Measurements from ENCODE around the gene STIM1.

The STIM1 gene

DNA sequence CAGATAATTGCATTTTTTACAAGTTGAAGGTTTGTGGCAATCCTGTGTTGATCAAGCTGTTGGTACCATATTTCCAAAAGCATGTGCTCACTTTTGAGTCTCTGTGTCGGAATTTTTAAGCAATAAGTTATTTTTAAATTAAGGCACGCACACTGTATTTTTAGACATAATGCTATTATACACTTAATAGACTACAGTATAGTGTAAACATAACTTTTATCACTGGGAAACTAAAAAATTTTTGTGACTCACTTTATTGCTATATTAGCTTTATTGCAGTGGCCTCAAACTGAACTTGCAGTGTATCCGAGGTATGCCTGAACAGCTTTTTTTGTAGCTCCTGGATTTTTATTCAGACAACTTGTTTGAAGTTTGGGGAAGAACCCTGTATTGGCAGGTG is 207.9 kb downstream of the STIM1 start:
- Histone ChIP-seq H3K9ac (ENCODE audit: low read length in 5 of 5) (no peak overlapping the region), H3K4me3 (ENCODE audit: low read depth in 1 of 5, low read length in 5 of 5) (no peak overlapping the region), H3K27me3 (ENCODE audit: control insufficient read depth in 5 of 5, insufficient read depth in 4 of 5, low read length in 5 of 5) (no peaks in the 10 kb centered on the region), H3K36me3 (ENCODE audit: control insufficient read depth in 5 of 5, insufficient read depth in 5 of 5, low read length in 5 of 5) (peaks cover 16 to 26% (median 22%) of the 10 kb centered on the region in 5 donors), H3K27ac (ENCODE audit: low read depth, low read length) (no peak overlapping the region), H3K4me1 (ENCODE audit: control insufficient read depth in 5 of 5, insufficient read depth in 5 of 5, low read length in 5 of 5) (peaks cover 3 to 30% (median 22%) of the 10 kb centered on the region in 5 donors), H3K9me3 (ENCODE audit: control insufficient read depth in 5 of 5, low read length in 5 of 5) (no peaks in the 10 kb centered on the region)

DNA sequence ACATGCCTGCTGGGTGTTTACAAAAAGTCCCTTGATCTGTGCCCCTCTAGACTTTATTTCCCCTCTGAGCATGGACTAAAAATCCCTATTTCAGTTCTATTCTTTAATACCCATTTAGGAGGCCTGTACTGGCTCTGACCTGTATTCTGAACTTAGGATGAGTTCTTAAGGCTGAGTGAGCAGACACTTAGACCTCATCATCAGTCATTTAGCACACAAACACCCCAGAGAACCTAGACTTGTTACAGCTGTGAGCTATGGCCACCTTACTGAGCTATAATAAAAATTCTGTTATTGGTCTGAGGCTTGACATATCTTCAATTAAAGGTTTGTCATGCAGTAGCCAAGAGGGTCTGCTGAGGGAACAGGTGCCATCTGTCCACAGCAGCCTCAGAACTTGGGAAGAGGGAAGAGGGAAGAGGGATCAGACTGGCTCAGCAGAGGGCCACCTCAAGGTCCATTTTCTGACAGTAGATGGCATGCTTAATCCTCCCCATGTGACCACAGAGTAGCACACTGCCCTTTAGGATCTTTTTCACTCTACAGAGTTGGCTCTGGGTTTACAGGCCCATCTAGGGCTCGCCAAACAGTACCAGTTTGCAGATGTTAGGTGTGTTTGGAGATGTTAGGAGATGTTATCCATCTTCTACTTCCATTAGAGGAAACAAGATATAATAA is 209.0 kb downstream of the STIM1 start:
- Histone ChIP-seq H3K27ac (ENCODE audit: low read depth, low read length) (no peak overlapping the region), H3K9me3 (ENCODE audit: control insufficient read depth in 5 of 5, low read length in 5 of 5) (no peaks in the 10 kb centered on the region), H3K36me3 (ENCODE audit: control insufficient read depth in 5 of 5, insufficient read depth in 5 of 5, low read length in 5 of 5) (peaks cover 14 to 22% (median 18%) of the 10 kb centered on the region in 5 donors), H3K27me3 (ENCODE audit: control insufficient read depth in 5 of 5, insufficient read depth in 4 of 5, low read length in 5 of 5) (no peaks in the 10 kb centered on the region), H3K4me3 (ENCODE audit: low read depth in 1 of 5, low read length in 5 of 5) (no peak overlapping the region), H3K4me1 (ENCODE audit: control insufficient read depth in 5 of 5, insufficient read depth in 5 of 5, low read length in 5 of 5) (peaks cover 3 to 29% (median 22%) of the 10 kb centered on the region in 5 donors), H3K9ac (ENCODE audit: low read length in 5 of 5) (no peak overlapping the region)

DNA sequence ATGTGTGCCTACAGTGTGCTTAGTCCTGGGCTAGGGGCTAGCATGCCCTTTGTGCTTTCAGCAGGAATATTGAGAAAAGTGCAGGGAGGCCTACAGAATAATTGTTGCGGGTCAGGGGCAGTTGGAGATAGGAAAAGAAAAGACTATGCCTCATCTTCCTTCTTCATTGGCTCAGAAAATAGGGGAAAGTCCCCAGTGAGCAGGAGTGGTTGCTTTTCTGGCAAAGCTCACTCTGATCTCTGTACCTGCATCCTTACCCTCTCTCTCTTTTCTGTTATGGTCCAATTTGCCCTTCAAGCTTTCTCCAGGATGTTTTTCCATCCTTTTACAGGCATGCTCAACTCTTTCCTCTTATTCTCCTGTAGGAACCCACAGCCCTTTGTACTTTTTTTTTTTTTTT is 209.6 kb downstream of the STIM1 start:
- Histone ChIP-seq H3K36me3 (ENCODE audit: control insufficient read depth in 5 of 5, insufficient read depth in 5 of 5, low read length in 5 of 5) (peaks cover 8 to 17% (median 12%) of the 10 kb centered on the region in 5 donors), H3K4me3 (ENCODE audit: low read depth in 1 of 5, low read length in 5 of 5) (no peak overlapping the region), H3K27ac (ENCODE audit: low read depth, low read length) (no peak overlapping the region), H3K9me3 (ENCODE audit: control insufficient read depth in 5 of 5, low read length in 5 of 5) (no peaks in the 10 kb centered on the region), H3K9ac (ENCODE audit: low read length in 5 of 5) (no peak overlapping the region), H3K27me3 (ENCODE audit: control insufficient read depth in 5 of 5, insufficient read depth in 4 of 5, low read length in 5 of 5) (no peaks in the 10 kb centered on the region), H3K4me1 (ENCODE audit: control insufficient read depth in 5 of 5, insufficient read depth in 5 of 5, low read length in 5 of 5) (peaks cover 3 to 29% (median 22%) of the 10 kb centered on the region in 5 donors)

DNA sequence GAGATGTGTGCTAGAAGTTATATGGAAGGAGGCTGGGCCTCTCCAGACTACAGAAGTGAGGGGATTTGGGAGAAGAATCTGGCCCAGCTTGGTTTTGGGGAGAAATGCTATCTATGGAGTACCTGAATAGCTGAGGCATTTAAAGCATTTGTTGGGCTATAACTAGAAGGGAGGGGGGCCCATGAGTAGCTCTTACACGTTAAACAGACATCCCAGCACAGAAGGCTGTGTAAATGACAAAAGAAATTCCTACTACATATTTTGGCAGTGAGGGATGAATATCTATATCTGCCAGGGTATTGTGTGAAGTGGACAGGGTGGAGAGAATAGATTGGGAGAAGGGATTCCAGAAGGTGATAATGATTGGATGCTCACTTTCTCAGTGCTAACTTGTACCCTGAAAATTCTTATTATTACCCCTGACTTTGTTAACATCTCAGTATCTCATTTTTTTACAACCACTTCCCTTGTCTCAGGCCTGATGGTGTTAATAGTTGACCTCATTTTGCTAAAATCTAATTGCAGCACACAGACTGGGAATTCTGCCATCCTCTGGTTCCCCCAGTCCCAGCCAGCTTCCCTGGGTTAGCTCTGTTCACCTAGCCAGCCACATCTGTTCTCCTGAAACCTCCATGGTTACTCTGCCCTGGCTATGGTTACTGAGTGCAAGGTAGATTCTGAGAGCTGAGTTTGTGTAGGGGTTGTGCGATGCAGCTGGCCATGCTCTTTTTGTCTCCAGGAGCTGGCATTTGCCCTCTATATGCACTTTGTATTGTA is 210.3 kb downstream of the STIM1 start:
- Histone ChIP-seq H3K4me1 (ENCODE audit: control insufficient read depth in 5 of 5, insufficient read depth in 5 of 5, low read length in 5 of 5) (peaks cover 3 to 29% (median 22%) of the 10 kb centered on the region in 5 donors), H3K9ac (ENCODE audit: low read length in 5 of 5) (no peak overlapping the region), H3K27me3 (ENCODE audit: control insufficient read depth in 5 of 5, insufficient read depth in 4 of 5, low read length in 5 of 5) (no peaks in the 10 kb centered on the region), H3K9me3 (ENCODE audit: control insufficient read depth in 5 of 5, low read length in 5 of 5) (no peaks in the 10 kb centered on the region), H3K36me3 (ENCODE audit: control insufficient read depth in 5 of 5, insufficient read depth in 5 of 5, low read length in 5 of 5) (peaks cover 3 to 13% (median 9%) of the 10 kb centered on the region in 5 donors), H3K4me3 (ENCODE audit: low read depth in 1 of 5, low read length in 5 of 5) (no peak overlapping the region), H3K27ac (ENCODE audit: low read depth, low read length) (no peak overlapping the region)

DNA sequence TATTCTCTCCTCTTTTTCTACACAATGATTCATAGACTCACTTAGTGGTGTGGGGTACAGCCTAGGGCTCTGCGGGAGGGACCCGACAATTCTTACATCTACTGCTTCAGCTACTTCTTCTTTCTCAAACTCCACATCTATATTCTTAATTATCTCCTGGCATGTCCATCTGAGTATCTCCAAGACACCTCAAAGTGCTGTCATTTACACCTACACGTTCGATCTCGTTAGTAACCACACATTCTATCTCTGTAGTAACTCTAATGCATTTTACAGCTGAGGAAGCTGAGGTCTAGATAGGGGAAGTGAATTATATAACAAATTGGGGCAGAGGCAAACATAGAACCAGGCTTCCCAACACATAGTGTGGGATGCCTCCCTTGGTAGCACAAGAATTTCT is 211.4 kb downstream of the STIM1 start:
- no peak overlapping the region for H3K27ac ChIP-seq (ENCODE audit: low read depth, low read length)
- H3K4me1 ChIP-seq (ENCODE audit: control insufficient read depth in 5 of 5, insufficient read depth in 5 of 5, low read length in 5 of 5), result peaks cover 3 to 29% (median 22%) of the 10 kb centered on the region in 5 donors
- no peaks in the 10 kb centered on the region for H3K27me3 ChIP-seq (ENCODE audit: control insufficient read depth in 5 of 5, insufficient read depth in 4 of 5, low read length in 5 of 5)
- peak overlapping the region in 1 of 5 donors; percentile 31 for H3K9ac ChIP-seq (ENCODE audit: low read length in 5 of 5)
- H3K36me3 ChIP-seq (ENCODE audit: control insufficient read depth in 5 of 5, insufficient read depth in 5 of 5, low read length in 5 of 5), result peaks cover 3 to 10% (median 6%) of the 10 kb centered on the region in 5 donors
- H3K9me3 ChIP-seq (ENCODE audit: control insufficient read depth in 5 of 5, low read length in 5 of 5), result no peaks in the 10 kb centered on the region
- no peak overlapping the region for H3K4me3 ChIP-seq (ENCODE audit: low read depth in 1 of 5, low read length in 5 of 5)

DNA sequence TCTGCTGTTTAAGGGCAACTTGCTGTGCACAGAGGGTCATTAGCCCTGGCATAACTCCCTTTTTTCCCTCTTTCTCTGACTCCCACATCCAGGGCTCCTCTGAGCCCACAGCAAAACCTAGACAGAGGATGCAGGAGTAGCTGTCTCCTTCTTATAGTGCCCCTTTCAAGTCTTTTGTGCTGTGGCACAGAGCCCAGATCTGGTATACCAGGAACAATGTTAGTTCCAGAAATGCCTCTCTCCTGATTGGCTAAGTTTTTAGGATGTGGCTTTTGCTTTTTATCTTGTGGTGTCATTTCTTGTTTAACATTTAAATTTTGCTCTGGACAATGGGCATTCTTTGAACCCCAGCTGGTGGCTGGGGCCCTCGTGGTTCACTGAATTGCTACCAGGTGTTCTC is 213.5 kb downstream of the STIM1 start:
- no peak overlapping the region for H3K27ac ChIP-seq (ENCODE audit: low read depth, low read length)
- H3K4me3 ChIP-seq (ENCODE audit: low read depth in 1 of 5, low read length in 5 of 5), result no peak overlapping the region
- no peak overlapping the region for H3K9ac ChIP-seq (ENCODE audit: low read length in 5 of 5)
- H3K4me1 ChIP-seq (ENCODE audit: control insufficient read depth in 5 of 5, insufficient read depth in 5 of 5, low read length in 5 of 5), result peaks cover 3 to 34% (median 27%) of the 10 kb centered on the region in 5 donors
- no peaks in the 10 kb centered on the region for H3K9me3 ChIP-seq (ENCODE audit: control insufficient read depth in 5 of 5, low read length in 5 of 5)
- H3K36me3 ChIP-seq (ENCODE audit: control insufficient read depth in 5 of 5, insufficient read depth in 5 of 5, low read length in 5 of 5), result peaks cover 3 to 15% (median 9%) of the 10 kb centered on the region in 5 donors
- no peaks in the 10 kb centered on the region for H3K27me3 ChIP-seq (ENCODE audit: control insufficient read depth in 5 of 5, insufficient read depth in 4 of 5, low read length in 5 of 5)

DNA sequence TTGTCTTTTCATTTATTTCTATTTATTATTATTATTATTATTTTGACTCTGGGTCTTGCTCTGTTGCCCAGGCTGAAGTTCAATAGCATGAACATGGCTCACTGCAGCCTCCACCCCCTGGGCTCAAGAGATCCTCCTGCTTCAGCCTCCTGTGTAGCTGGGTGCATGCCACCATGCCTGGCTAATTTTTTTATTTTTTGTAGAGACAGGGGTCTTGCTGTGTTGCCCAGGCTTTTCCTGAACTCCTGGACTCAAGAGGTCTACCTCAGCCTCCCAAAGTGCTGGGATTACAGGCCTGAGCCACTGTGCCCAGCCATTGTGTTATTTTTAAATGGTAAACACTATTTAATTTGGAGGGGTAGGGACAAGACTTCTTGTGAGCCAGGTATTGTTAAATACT is 215.9 kb downstream of the STIM1 start:
- Histone ChIP-seq H3K9ac (ENCODE audit: low read length in 5 of 5) (no peak overlapping the region), H3K27me3 (ENCODE audit: control insufficient read depth in 5 of 5, insufficient read depth in 4 of 5, low read length in 5 of 5) (no peaks in the 10 kb centered on the region), H3K36me3 (ENCODE audit: control insufficient read depth in 5 of 5, insufficient read depth in 5 of 5, low read length in 5 of 5) (peaks cover 3 to 23% (median 17%) of the 10 kb centered on the region in 5 donors), H3K9me3 (ENCODE audit: control insufficient read depth in 5 of 5, low read length in 5 of 5) (no peaks in the 10 kb centered on the region), H3K27ac (ENCODE audit: low read depth, low read length) (no peak overlapping the region), H3K4me1 (ENCODE audit: control insufficient read depth in 5 of 5, insufficient read depth in 5 of 5, low read length in 5 of 5) (peaks cover under 1 to 21% (median 11%) of the 10 kb centered on the region in 5 donors), H3K4me3 (ENCODE audit: low read depth in 1 of 5, low read length in 5 of 5) (no peak overlapping the region)

DNA sequence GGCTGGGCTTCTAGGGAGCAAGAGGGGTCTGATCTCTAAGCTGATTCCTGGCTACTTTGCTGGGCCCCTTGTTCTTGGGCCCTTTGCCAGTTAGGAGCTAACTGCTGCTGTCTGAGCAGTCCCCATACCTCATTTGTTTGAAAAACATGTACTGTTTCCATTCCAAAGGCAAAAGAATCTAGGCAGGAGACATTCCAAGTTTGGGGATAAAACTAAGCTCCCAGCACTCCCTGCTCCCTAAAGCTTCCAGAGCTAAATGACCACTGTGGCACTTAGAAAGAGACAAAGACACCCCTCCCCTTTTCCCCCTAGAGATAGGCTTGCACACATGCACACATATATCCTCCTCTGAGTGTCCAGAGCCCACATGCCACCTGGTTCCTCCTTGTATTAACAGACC is 216.4 kb downstream of the STIM1 start:
- Histone ChIP-seq H3K9ac (ENCODE audit: low read length in 5 of 5) (no peak overlapping the region), H3K9me3 (ENCODE audit: control insufficient read depth in 5 of 5, low read length in 5 of 5) (no peaks in the 10 kb centered on the region), H3K4me3 (ENCODE audit: low read depth in 1 of 5, low read length in 5 of 5) (no peak overlapping the region), H3K4me1 (ENCODE audit: control insufficient read depth in 5 of 5, insufficient read depth in 5 of 5, low read length in 5 of 5) (peaks cover 0 to 15% (median 7%) of the 10 kb centered on the region in 5 donors), H3K36me3 (ENCODE audit: control insufficient read depth in 5 of 5, insufficient read depth in 5 of 5, low read length in 5 of 5) (peaks cover 3 to 23% (median 17%) of the 10 kb centered on the region in 5 donors), H3K27ac (ENCODE audit: low read depth, low read length) (no peak overlapping the region), H3K27me3 (ENCODE audit: control insufficient read depth in 5 of 5, insufficient read depth in 4 of 5, low read length in 5 of 5) (no peaks in the 10 kb centered on the region)

DNA sequence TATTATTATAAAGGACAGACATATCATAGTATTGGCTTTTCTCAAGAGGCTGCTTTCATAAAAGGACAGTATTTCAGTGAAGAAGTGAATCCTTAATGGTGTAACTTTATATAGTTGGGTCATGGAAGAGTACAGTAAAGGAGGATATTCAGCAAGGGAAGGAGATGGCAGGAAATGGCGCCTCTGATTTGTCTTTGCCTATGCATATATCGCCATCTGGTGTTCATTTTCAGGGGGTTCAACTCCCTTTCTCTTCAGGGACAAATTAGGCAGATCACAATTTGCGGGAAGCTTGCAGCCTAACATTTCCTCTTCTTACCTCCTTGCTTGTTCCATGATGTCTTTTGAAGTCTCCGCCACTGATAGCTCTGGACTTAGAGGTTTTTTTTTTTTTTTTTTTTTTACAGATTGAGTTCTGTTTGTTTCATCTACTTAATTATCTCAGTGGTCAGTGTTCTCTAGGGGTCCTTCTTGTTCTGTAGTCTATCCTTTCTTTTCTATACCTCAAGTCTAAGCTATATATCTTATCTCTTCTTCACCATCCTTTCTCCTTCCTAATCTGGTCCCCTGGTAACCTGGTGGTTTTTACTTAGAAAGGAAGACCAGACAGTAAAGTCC is 217.3 kb downstream of the STIM1 start:
- H3K27me3 ChIP-seq (ENCODE audit: control insufficient read depth in 5 of 5, insufficient read depth in 4 of 5, low read length in 5 of 5), result no peaks in the 10 kb centered on the region
- no peak overlapping the region for H3K4me3 ChIP-seq (ENCODE audit: low read depth in 1 of 5, low read length in 5 of 5)
- no peak overlapping the region for H3K9ac ChIP-seq (ENCODE audit: low read length in 5 of 5)
- no peaks in the 10 kb centered on the region for H3K9me3 ChIP-seq (ENCODE audit: control insufficient read depth in 5 of 5, low read length in 5 of 5)
- H3K4me1 ChIP-seq (ENCODE audit: control insufficient read depth in 5 of 5, insufficient read depth in 5 of 5, low read length in 5 of 5), result peaks cover 0 to 10% (median 7%) of the 10 kb centered on the region in 5 donors
- H3K36me3 ChIP-seq (ENCODE audit: control insufficient read depth in 5 of 5, insufficient read depth in 5 of 5, low read length in 5 of 5), result peaks cover 3 to 20% (median 17%) of the 10 kb centered on the region in 5 donors
- no peak overlapping the region for H3K27ac ChIP-seq (ENCODE audit: low read depth, low read length)

DNA sequence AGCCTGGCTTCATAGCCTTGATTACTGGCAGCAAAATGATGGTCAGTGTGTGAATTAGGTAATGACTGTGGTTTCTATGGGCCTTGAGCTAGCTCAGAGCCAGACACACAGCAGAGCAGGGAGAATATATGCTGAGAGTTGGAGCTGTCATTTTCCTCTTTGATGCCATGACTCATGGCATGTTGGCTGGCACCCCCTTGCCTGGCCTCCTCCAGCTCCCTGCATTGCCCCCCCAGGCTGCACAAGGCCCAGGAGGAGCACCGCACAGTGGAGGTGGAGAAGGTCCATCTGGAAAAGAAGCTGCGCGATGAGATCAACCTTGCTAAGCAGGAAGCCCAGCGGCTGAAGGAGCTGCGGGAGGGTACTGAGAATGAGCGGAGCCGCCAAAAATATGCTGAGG is 218.8 kb downstream of the STIM1 start:
- Histone ChIP-seq H3K27me3 (ENCODE audit: control insufficient read depth in 5 of 5, insufficient read depth in 4 of 5, low read length in 5 of 5) (no peaks in the 10 kb centered on the region), H3K9me3 (ENCODE audit: control insufficient read depth in 5 of 5, low read length in 5 of 5) (no peaks in the 10 kb centered on the region), H3K4me3 (ENCODE audit: low read depth in 1 of 5, low read length in 5 of 5) (no peak overlapping the region)

More for the DNA sequence above, 218.8 kb downstream of the STIM1 start:
- peaks cover 0 to 5% (median 4%) of the 10 kb centered on the region in 5 donors for H3K4me1 ChIP-seq (ENCODE audit: control insufficient read depth in 5 of 5, insufficient read depth in 5 of 5, low read length in 5 of 5)
- no peak overlapping the region for H3K9ac ChIP-seq (ENCODE audit: low read length in 5 of 5)
- H3K27ac ChIP-seq (ENCODE audit: low read depth, low read length), result no peak overlapping the region
- peaks cover 3 to 20% (median 17%) of the 10 kb centered on the region in 5 donors for H3K36me3 ChIP-seq (ENCODE audit: control insufficient read depth in 5 of 5, insufficient read depth in 5 of 5, low read length in 5 of 5)
